SU-DHL-6 (cell line): ENCODE data around the gene LZTR1.

ENCODE experiments used
- H2AFZ ChIP-seq: fragments of 200-600 bp; sonication (generic); 2 replicates; pipeline ENCODE4 v1.6.1; 2014; ENCODE audit warnings: low read depth, mild to moderate bottlenecking, moderate library complexity, mixed read lengths, antibody characterized with exemption, low read length; ENCODE audit not compliant: severe bottlenecking
- H3F3A ChIP-seq: fragments of 200-600 bp; shearing (Covaris generic); 2 replicates; pipeline ENCODE4 v1.6.0; 2016; ENCODE audit warnings: antibody characterized with exemption, mild to moderate bottlenecking; ENCODE audit not compliant: insufficient read depth
- H3K27ac ChIP-seq: fragments of 200-600 bp; sonication (generic); 2 replicates; pipeline ENCODE4 v1.5.1; 2016; ENCODE audit warnings: low read depth, mild to moderate bottlenecking, low read length, moderate library complexity, mixed read lengths
- H3K27me3 ChIP-seq: fragments of 200-600 bp; sonication (generic), shearing (Covaris generic); 2 replicates; pipeline ENCODE4 v1.6.0; 2014; ENCODE audit warnings: mild to moderate bottlenecking, low read length
- H3K36me3 ChIP-seq: fragments of 200-600 bp; sonication (generic); 2 replicates; pipeline ENCODE4 v1.6.1; 2014; ENCODE audit warnings: mild to moderate bottlenecking, low read length, mixed read lengths
- H3K4me2 ChIP-seq: fragments of 300-600, 200-600 bp; shearing (Covaris generic), sonication (generic); 2 replicates; pipeline ENCODE4 v1.6.0; 2014; ENCODE audit warnings: low read length, low read depth, mild to moderate bottlenecking; ENCODE audit not compliant: poor library complexity, severe bottlenecking
- H3K4me3 ChIP-seq: fragments of 200-600 bp; sonication (generic); 2 replicates; pipeline ENCODE4 v1.5.1; 2014; ENCODE audit warnings: antibody characterized with exemption, low read length, mild to moderate bottlenecking, mixed read lengths; ENCODE audit not compliant: insufficient read depth, poor library complexity, severe bottlenecking
- H3K79me2 ChIP-seq: fragments of 200-600 bp; sonication (generic); 2 replicates; pipeline ENCODE4 v1.6.1; 2014; ENCODE audit warnings: mild to moderate bottlenecking, low read length, moderate library complexity; ENCODE audit not compliant: insufficient read depth
- H3K9ac ChIP-seq: fragments of 200-600 bp; sonication (generic); 2 replicates; pipeline ENCODE4 v1.7.0; 2014; ENCODE audit warnings: mild to moderate bottlenecking, low read length
- H3K9me2 ChIP-seq: fragments of 200-600 bp; sonication (generic); replicated peaks from 2 replicates; pipeline ENCODE4 v1.6.1; 2014; ENCODE audit warnings: low read length; ENCODE audit not compliant: insufficient read depth
- H3K9me3 ChIP-seq: fragments of 200-600 bp; sonication (generic); 2 replicates; pipeline ENCODE4 v1.6.1; 2014; ENCODE audit warnings: low read length, mixed read lengths; ENCODE audit not compliant: insufficient read depth
- H4K20me1 ChIP-seq: fragments of 200-600 bp; sonication (generic); 2 replicates; pipeline ENCODE4 v1.6.1; 2014; ENCODE audit warnings: low read depth, mild to moderate bottlenecking, antibody characterized with exemption, low read length, moderate library complexity, mixed read lengths
- CTCF ChIP-seq: fragments of 200-600 bp; sonication (generic); IDR thresholded peaks from one replicate; pipeline ENCODE4 v1.5.1; 2017; ENCODE audit warnings: antibody characterized with exemption, mild to moderate bottlenecking, low read length, moderate library complexity; ENCODE audit not compliant: insufficient read depth, poor library complexity, severe bottlenecking
- EZH2phosphoT487 ChIP-seq: fragments of 200-600 bp; sonication (generic), shearing (Covaris generic); conservative IDR thresholded peaks from 2 replicates; pipeline ENCODE4 v1.6.1; 2018; ENCODE audit warnings: mild to moderate bottlenecking, antibody characterized with exemption, low read length, moderate library complexity, mixed read lengths

LZTR1 gene

GRCh38 chr22:20994128-20994901 is 12.2 kb downstream of the LZTR1 start:
- Histone ChIP-seq H3K9me3 (no peaks in the 10 kb centered on the region), H3K27me3 (no peaks in the 10 kb centered on the region), H4K20me1 (no peaks in the 10 kb centered on the region), H3K27ac (no peak overlapping the region), H3K36me3 (no peaks in the 10 kb centered on the region), H3K79me2 (no peaks in the 10 kb centered on the region), H3F3A (no peaks in the 10 kb centered on the region), H3K4me3 (no peak overlapping the region), H2AFZ (no peak overlapping the region), H3K4me2 (no peak overlapping the region), H3K9me2 (no peaks in the 10 kb centered on the region), H3K9ac (no peak overlapping the region)
- no peak for TF ChIP-seq EZH2phosphoT487
- no peak for TF ChIP-seq CTCF

- Histone ChIP-seq H3K27me3 (no peaks in the 10 kb centered on the region), H3K27ac (no peak overlapping the region), H4K20me1 (no peaks in the 10 kb centered on the region), H3K9me3 (no peaks in the 10 kb centered on the region), H3K4me2 (no peak overlapping the region), H3K9me2 (no peaks in the 10 kb centered on the region), H3F3A (no peaks in the 10 kb centered on the region), H3K36me3 (no peaks in the 10 kb centered on the region), H2AFZ (no peak overlapping the region), H3K79me2 (no peaks in the 10 kb centered on the region), H3K4me3 (no peak overlapping the region), H3K9ac (no peak overlapping the region)
- TF ChIP-seq CTCF: no peak
- no peak for TF ChIP-seq EZH2phosphoT487
Measured at GRCh38 chr22:20994902-20995241, 12.8 kb downstream of the LZTR1 start.

- Histone ChIP-seq H3K36me3 (no peaks in the 10 kb centered on the region), H3K4me2 (no peak overlapping the region), H3K27ac (no peak overlapping the region), H3K79me2 (no peaks in the 10 kb centered on the region; the same call in 1 of the 2 replicates), H3K9ac (no peak overlapping the region), H3K4me3 (no peak overlapping the region), H3K9me2 (no peaks in the 10 kb centered on the region), H3K27me3 (no peaks in the 10 kb centered on the region), H3K9me3 (no peaks in the 10 kb centered on the region), H3F3A (no peaks in the 10 kb centered on the region), H2AFZ (no peak overlapping the region), H4K20me1 (no peaks in the 10 kb centered on the region)
- no peak for TF ChIP-seq EZH2phosphoT487
- no peak for TF ChIP-seq CTCF
Measured at GRCh38 chr22:20995329-20996030, 13.4 kb downstream of the LZTR1 start.
